NB4 (cell line): ENCODE data around the gene MGAT3.

Experiments used
- DNase-seq: peaks from one replicate; pipeline ENCODE4 v3.0.0; 2010; ENCODE audit warnings: low read depth
- H3K4me3 ChIP-seq: one replicate; pipeline ENCODE4 v1.5.1; 2011; ENCODE audit warnings: mild to moderate bottlenecking, low read depth, low read length, moderate library complexity
- CTCF ChIP-seq: IDR thresholded peaks from one replicate; pipeline ENCODE4 v1.5.1; 2012; ENCODE audit warnings: low read depth, low read length
- MAX ChIP-seq: IDR thresholded peaks from 2 replicates; pipeline ENCODE4 v1.6.1; 2011; ENCODE audit warnings: low read depth, low read length
- MYC ChIP-seq: IDR thresholded peaks from 2 replicates; pipeline ENCODE4 v1.6.1; 2011; ENCODE audit warnings: low read depth, low read length
- POLR2A ChIP-seq: IDR thresholded peaks from 2 replicates; pipeline ENCODE4 v1.6.1; 2011; ENCODE audit warnings: mild to moderate bottlenecking; ENCODE audit not compliant: insufficient read length; ENCODE audit errors: extremely low read depth

The MGAT3 gene

DNA sequence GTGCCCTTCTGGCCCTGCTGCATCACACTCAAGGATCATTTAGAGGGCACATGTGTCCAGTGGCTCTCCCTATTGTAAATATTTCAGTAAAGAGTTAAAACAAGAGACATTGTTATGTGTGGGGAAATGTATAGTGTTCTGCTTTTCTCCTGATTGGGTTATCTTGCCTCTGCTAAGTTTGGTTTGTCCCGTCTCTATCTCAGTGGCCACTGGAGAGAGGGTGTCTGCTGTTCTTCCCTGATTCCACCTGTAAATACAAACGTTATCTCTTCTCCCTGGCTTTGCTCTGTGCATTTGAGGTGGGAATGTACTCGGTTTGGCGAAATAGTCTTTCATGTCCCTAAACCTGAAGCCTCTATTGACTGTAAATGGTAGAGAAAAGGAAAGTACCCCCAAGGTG, 51.6 kb downstream of the MGAT3 start:
- DNase-seq = no peak
- no peak overlapping the region for H3K4me3 ChIP-seq
- TF ChIP-seq POLR2A (no peak), MYC (no peak), CTCF (no peak), MAX (no peak)

DNA sequence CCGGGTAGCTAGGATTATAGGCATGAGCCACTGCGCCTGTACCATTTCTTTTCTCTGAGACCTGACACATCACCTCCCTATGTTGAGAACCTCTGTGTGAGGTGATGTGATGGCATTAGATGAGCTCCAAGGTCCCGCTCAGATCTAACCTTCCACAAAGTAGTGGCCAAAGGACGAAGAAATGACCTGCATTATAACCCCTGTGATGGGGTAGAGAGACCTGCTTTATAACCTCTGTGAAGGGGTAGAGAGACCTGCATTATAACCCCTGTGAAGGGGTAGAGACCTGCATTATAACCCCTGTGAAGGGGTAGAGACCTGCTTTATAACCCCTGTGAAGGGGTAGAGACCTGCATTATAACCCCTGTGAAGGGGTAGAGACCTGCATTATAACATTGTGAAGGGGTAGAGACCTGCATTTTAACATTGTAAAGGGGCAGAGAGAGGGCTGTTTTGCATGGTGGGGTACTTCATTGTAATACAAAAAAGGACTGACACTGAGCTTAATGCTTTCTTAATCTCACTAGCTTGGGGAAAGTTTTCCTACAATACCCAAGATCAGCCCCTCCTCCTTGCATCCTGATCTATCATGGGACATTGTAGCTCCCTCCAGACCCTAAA, 53.8 kb downstream of the MGAT3 start:
- DNase-seq = no peak
- TF ChIP-seq POLR2A (no peak), MAX (no peak), MYC (no peak), CTCF (no peak)
- H3K4me3 ChIP-seq = no peak overlapping the region

- no peak for TF ChIP-seq POLR2A
- no peak for TF ChIP-seq MYC
- TF ChIP-seq CTCF = no peak
- no peak for TF ChIP-seq MAX
- no peak for DNase-seq
- no peak overlapping the region for H3K4me3 ChIP-seq
These were observed 54.4 kb downstream of the MGAT3 start for GRCh38 chr22:39511226-39511625.

DNA sequence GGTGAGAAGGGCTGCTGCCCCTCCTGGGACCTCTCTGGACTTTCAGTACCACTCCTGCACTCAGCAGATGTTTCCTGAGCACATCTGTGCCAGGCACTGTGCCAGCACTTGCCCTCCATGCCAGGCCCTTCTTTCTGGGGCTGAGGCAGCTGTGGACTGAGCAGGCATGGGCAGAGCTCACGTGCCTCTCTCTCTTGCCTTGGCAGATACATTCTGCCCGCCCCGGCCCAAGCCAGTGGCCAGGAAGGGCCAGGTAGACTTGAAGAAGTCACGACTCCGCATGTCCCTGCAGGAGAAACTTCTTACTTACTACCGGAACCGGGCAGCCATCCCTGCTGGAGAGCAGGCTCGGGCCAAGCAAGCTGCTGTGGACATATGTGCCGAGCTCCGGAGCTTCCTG, 55.2 kb downstream of the MGAT3 start:
- no peak overlapping the region for H3K4me3 ChIP-seq
- TF ChIP-seq POLR2A = no peak
- no peak for TF ChIP-seq CTCF
- TF ChIP-seq MYC = no peak
- no peak for TF ChIP-seq MAX
- no peak for DNase-seq

GRCh38 chr22:39513791-39514190, 57.0 kb downstream of the MGAT3 start:
- TF ChIP-seq POLR2A (no peak), MYC (no peak), CTCF (no peak), MAX (no peak)
- DNase-seq = no peak
- H3K4me3 ChIP-seq = no peak overlapping the region
